Measurements from ENCODE around the gene CD164L2.

CD164L2 gene

DNA sequence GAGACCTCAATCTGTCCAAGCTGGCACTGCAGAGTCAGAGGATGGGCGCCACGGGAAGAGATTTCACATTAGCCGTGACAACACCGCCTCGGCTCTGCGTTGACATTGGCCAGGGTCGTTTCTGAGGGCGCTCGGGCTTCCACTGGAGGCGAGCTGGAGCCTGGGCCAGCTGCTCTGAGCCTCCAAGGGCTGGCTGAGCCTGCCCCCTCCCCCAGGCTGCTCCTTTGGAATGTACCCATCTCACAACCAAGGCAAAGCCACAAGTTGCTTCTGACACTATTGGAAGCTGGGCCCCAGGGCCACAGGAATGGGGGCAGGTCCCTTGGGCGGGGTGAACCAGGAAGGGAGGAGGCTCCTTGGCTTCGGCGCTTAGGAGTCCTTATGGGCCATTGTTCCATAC is 21.9 kb upstream of the CD164L2 start:
- DNase-seq (ENCODE audit: low read depth), result no peak

- no peak for DNase-seq (ENCODE audit: low read depth)
Measured at GRCh38 chr1:27403931-27404330, 20.8 kb upstream of the CD164L2 start.

- no peak for DNase-seq (ENCODE audit: low read depth)
Measured at GRCh38 chr1:27403065-27403726, 20.1 kb upstream of the CD164L2 start.

DNA sequence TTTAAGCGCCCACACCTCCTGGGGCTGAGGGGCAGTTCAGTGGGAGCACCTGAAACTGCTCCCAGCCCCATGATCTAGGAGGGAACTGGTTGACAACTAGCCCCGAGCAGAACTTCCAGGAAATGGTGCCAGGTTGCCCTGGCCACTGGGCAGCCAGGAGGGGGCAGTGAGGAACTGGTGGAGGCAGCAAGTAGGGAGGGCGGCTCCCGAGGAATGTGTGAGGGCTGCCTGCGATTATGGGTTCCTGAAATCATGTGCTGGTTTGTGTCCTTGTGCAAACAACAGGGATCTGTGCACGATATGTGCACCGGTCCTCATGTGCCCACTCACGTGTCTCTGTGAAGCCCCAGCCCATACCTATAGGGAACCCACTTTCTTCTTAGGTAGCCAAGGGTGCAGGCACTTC is 19.2 kb upstream of the CD164L2 start:
- DNase-seq (ENCODE audit: low read depth), result no peak

- no peak for DNase-seq (ENCODE audit: low read depth)
Measured at GRCh38 chr1:27400963-27401341, 17.8 kb upstream of the CD164L2 start.

GRCh38 chr1:27400082-27400962 is 17.2 kb upstream of the CD164L2 start:
- DNase-seq (ENCODE audit: low read depth), result no peak

DNA sequence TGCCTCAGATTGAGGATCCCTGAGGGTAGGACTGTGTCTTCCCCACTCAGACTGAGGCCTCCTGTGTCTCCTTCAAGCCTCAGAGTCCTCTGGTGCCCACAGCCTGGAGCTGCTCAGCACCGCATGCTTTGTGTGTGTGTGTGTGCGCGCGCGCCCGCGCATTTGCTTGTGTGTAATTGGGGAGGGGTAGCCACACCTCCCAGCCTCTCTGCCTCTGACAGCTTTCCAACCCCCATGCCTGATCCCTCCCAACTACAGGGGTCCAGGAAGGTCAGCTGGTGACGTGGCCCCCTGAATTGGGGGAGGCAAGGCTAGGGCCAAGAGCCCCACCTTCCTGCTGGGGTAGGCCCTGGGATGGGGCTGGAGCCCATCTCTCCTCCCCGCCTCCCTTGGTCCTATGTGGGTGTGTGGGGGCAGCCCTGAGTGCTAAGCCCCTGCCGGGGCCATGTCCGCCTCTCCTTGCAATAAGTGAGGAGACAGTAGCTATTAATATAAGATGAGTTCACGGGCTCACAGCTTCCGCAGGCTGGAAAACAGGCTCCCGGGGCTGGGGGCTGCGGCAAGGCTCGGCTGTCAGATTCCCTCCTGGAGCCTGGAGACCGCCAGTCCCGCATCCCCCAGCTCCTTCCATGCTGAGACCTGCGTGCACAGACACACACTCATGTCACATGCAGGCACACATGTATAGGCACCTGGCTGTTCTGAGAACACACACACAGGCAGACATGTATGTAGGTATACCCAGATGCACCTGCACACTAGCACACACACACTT is 16.3 kb upstream of the CD164L2 start:
- DNase-seq (ENCODE audit: low read depth), result no peak

DNA sequence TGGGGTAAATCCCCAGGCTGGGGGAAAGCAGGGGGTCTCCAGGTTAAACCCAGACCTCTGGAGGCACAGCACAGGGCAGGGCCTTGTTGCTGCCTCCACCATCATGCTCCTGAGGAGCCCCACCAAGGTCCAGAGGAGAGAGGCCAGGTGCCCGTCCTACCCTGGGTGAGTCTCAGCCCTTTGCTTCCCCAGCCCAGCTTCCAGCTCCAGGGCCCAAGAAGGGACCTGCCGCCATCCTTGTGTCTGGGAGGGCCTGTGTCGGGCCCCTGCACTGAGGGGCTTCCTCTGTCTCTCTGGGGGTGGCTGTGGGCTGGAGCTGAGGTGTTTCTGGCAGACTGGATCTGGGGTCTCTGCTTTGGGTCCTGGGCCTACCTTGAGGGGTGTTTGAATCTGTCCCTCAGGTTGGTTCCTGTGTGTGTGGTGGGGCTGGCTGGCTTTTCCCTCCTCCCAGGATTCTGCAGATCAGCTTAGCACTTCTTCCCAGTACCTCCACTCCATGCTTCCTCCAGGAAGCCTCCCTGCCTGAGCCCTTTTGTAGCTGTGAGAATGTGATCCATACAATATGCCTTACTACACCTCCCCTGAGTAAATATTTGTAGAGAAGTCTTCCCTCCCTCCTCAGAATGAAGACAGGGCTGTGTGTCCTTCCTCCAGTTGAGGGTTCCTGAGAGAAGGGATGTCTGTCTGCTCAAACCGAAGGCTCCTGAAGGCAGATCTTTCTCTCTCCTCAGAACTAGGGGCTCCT is 15.4 kb upstream of the CD164L2 start:
- no peak for DNase-seq (ENCODE audit: low read depth)

- DNase-seq (ENCODE audit: low read depth), result no peak
Measured at GRCh38 chr1:27397749-27398148, 14.6 kb upstream of the CD164L2 start.

DNA sequence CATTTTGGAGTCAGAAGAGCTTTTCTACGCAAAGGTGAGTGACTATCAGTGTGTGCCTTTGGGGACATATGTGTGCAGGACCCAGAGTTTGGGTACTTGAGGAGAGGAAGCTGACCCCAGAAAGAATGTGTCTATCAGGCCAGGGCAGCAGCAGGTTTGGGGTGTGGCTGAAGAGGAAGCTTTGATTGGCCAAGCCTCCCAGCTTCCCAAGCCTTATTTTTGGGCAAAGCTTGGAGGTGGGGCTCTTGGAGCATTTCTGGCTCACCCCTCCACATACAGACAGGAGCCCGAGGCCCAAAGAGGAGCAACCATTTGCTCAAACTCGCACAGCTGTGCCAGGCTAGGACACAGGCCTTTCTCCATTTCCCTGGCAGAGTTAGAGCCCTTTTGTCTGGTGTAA is 14.0 kb upstream of the CD164L2 start:
- DNase-seq (ENCODE audit: low read depth), result no peak

- peak; percentile 61 for DNase-seq (ENCODE audit: low read depth)
Measured at GRCh38 chr1:27395441-27396195, 12.5 kb upstream of the CD164L2 start.

DNA sequence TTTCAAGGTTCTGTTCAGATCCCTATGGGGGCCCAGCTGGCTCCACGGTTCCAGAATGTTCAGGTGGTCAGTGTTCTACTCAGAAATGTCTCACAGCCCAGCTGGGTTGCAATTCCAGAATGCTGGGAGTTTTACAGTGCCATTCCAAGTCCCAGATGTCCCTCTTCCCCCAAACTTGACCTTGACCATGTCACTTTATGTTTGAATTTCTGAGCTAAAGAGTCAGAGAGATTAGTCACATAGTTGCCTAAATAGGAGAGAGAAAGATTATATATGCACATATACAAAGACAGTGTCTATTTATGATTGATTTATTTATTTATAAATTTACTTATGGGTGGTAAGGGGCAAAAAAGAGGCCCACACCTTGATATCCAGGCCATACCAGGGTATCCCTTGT is 11.8 kb upstream of the CD164L2 start:
- no peak for DNase-seq (ENCODE audit: low read depth)

DNA sequence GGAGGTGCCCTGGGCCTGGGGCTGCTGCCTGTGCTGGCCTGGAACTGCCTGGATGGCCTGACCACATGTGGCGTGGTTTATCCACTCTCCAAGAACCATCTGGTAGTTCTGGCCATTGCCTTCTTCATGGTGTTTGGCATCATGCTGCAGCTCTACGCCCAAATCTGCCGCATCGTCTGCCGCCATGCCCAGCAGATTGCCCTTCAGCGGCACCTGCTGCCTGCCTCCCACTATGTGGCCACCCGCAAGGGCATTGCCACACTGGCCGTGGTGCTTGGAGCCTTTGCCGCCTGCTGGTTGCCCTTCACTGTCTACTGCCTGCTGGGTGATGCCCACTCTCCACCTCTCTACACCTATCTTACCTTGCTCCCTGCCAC is 11.1 kb upstream of the CD164L2 start:
- no peak for DNase-seq (ENCODE audit: low read depth)

GRCh38 chr1:27393641-27394281 is 10.6 kb upstream of the CD164L2 start:
- DNase-seq (ENCODE audit: low read depth), result no peak

GRCh38 chr1:27392778-27393635 is 9.9 kb upstream of the CD164L2 start:
- no peak for DNase-seq (ENCODE audit: low read depth)

- peak; percentile 92 for DNase-seq (ENCODE audit: low read depth)
Measured at GRCh38 chr1:27392096-27392777, 9.1 kb upstream of the CD164L2 start, which contains the start of gene GPR3. TSS of gene GPR3 (plus strand) at chr1:27392622. CDS start at chr1:27393799, 1,177 bp downstream.

- DNase-seq (ENCODE audit: low read depth), result no peak
Measured at GRCh38 chr1:27391511-27392095, 8.5 kb upstream of the CD164L2 start.

DNA sequence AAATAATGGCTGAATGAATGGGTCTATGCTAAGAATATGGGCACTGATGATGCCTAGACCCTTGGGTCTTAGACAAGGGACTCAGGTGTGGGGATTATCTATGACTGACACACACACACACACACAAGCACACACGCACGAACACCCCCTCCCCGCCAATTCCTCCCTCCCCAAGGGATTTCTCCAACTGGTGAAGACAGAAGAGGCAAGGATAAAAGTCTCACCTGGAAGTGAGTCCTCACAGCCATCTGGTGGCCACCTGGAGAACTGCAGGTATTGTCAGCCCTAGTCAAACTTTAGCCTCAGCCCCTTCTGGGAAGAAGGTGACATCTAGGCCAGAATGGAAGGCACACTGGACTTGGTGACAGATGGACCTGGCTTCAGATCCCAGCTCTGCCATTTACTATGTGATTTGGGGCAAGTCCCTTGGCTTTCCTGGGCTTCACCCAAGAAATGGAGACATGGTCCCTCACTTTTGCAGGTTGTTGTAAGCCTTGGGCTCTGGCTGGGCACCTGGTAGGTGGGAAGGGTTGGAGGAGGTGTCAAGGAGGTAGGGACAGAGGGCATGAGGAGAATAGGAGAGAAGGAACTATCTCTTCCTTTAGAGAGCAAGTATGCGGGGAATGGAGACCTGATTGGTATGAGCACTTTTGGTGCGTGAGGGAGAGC is 5.3 kb upstream of the CD164L2 start:
- peak; percentile 57 for DNase-seq (ENCODE audit: low read depth)

All from stimulated activated CD4-positive, alpha-beta T cell treated with anti-CD3 and anti-CD28 coated beads, Interleukin-2, amount 100 ng/mL, for 4 hours (primary cell).